Measurements from ENCODE around the gene UMPS. TPM values are rescaled to one million over a fixed set of nuclear protein-coding genes. Genes with fewer than 3 reads are reported as not detected.
A peak's percentile ranks its signal among the peaks of the same experiment; 100 is the strongest.

Gene UMPS
- total and polyA plus RNA-seq, 9 of the 15 experiments (the other 6 are each of a cell fraction or from before 2014, with no cell fraction given), result 28.9 to 91.0 (median 45.9) TPM

DNA sequence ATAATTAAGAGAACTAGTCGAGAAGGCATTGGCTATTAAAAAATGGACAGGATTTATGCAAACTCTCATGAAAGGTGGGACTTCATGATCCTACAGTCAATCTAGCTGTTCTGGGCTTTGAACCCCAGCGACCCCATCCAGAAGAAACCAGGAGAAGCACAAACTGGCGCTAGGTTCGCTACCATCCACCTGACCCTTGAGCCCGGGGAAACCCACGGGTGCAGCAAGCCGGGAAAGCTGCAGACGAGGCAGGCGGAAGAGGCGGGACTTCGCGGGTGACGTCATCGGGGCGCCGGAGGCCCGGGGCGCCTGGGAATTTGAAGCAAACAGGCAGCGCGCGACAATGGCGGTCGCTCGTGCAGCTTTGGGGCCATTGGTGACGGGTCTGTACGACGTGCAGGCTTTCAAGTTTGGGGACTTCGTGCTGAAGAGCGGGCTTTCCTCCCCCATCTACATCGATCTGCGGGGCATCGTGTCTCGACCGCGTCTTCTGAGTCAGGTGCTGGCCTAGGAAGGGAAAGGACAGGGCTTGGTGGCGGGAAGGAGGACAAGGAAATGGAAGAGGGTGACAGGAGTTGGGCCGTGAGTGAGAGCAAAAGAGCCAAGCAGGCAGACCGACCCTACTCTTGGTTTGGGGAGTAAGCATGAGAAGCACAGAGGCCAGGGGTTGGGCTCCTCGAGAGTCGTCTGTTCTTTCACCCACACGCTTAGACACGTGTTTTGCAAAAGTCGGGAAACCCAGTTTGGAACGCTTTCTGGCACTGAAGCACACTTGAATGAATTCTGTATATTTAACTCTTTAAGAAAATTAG is at the start of gene UMPS (continued):
- TF ChIP-seq, protein P1, sequence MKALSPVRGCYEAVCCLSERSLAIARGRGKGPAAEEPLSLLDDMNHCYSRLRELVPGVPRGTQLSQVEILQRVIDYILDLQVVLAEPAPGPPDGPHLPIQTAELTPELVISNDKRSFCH (CRISPR knock-in tag; IDR thresholded peaks at IDR 0.05), result no peak
- TF ChIP-seq, protein P1 (tag; IDR thresholded peaks at IDR 0.05), result 0 out of 2 replicates have a peak, but pooled peaks have one; percentile 35
- TF ChIP-seq FIP1L1 (IDR thresholded peaks at IDR 0.05; ENCODE audit: low read depth, low read length, poor library complexity, severe bottlenecking), result no peak
- no peak for TF ChIP-seq CREB3L1 (IDR thresholded peaks at IDR 0.05; ENCODE audit: borderline replicate concordance, low read depth)
- TF ChIP-seq, protein P2, sequence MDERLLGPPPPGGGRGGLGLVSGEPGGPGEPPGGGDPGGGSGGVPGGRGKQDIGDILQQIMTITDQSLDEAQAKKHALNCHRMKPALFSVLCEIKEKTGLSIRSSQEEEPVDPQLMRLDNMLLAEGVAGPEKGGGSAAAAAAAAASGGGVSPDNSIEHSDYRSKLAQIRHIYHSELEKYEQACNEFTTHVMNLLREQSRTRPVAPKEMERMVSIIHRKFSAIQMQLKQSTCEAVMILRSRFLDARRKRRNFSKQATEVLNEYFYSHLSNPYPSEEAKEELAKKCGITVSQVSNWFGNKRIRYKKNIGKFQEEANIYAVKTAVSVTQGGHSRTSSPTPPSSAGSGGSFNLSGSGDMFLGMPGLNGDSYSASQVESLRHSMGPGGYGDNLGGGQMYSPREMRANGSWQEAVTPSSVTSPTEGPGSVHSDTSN (CRISPR knock-in tag; IDR thresholded peaks at IDR 0.05; ENCODE audit: low read depth), result no peak
- TF ChIP-seq, protein P2 (tag; conservative IDR thresholded peaks at IDR 0.05; ENCODE audit: low read depth), result no peak
- peak in 1 of 2 experiments; percentile 41; a peak in 2 of 4 replicates for TF ChIP-seq NRF1 (conservative IDR thresholded peaks at IDR 0.05 in 1 of 2, IDR thresholded peaks at IDR 0.05 in 1 of 2)
- TF ChIP-seq NBN (IDR thresholded peaks at IDR 0.05; ENCODE audit: low read depth), result peak; percentile 72; the same call in 1 of the 2 replicates
- TF ChIP-seq SMARCE1 (IDR thresholded peaks at IDR 0.05), result no peak
- no peak for TF ChIP-seq ZNF561 (CRISPR knock-in tag; conservative IDR thresholded peaks at IDR 0.05)
- TF ChIP-seq ZNF511 (CRISPR knock-in tag; IDR thresholded peaks at IDR 0.05), result peak; percentile 76; the same call in 1 of the 2 replicates
- TF ChIP-seq MAX (CRISPR knock-in tag; IDR thresholded peaks at IDR 0.05), result peak; percentile 88
- TF ChIP-seq ZBTB11 (CRISPR knock-in tag; IDR thresholded peaks at IDR 0.05), result peak in 2 of 3 experiments; percentile 63 to 78; a peak in 3 of 6 replicates
- TF ChIP-seq HDAC8 (tag; IDR thresholded peaks at IDR 0.05), result no peak
- TF ChIP-seq ZNF76 (CRISPR knock-in tag; IDR thresholded peaks at IDR 0.05; ENCODE audit: borderline replicate concordance), result 0 out of 2 replicates have a peak, but pooled peaks have one; percentile 41
- no peak for TF ChIP-seq HNRNPUL1 (IDR thresholded peaks at IDR 0.05; ENCODE audit: low read length)
